ENCODE results near the gene C19orf12.

Gene C19orf12

DNA sequence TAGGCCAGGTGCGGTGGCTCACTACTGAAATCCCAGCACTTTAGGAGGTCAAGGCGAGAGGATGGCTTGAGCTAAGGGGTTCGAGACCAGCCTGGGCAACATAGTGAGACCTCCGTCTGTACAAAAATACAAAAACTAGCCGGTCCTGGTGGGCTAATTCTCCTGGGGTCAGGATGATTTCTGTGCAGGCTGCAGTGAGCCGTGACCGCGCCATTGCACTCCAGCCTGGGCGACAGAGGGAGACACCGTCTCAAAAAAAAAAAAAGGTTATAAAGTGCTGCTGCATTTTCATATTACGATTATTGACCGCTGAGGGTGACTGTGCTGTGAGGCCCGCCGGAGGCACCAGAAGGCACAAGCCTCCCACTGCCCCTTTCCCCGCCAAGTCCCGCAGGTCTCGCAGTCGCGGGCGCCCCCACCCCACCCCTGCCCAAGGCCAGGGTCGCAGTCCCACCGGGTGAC, 50.3 kb downstream of the C19orf12 start:
- H2AFZ ChIP-seq (ENCODE audit: low read length) = peak overlapping the region; percentile 92
- peak overlapping the region; percentile 50 for H3K9ac ChIP-seq (ENCODE audit: low read length)
- H3K4me3 ChIP-seq (ENCODE audit: low read length) = peak overlapping the region; percentile 78
- peak overlapping the region; percentile 92 for H3K4me2 ChIP-seq (ENCODE audit: low read depth, low read length)
- H3K36me3 ChIP-seq (replicated peaks; ENCODE audit: insufficient read depth, low read length) = no peaks in the 10 kb centered on the region
- 0 out of 2 replicates have a peak, but pooled peaks cover 5% of the 10 kb centered on the region for H3K4me1 ChIP-seq (ENCODE audit: low read length)
- no peaks in the 10 kb centered on the region for H4K20me1 ChIP-seq (ENCODE audit: insufficient read depth, low read length)
- H3K27ac ChIP-seq (ENCODE audit: low read length) = no peak overlapping the region
- peaks cover 5% of the 10 kb centered on the region; the same call in 1 of the 2 replicates for H3K79me2 ChIP-seq (ENCODE audit: low read length)
- peaks cover 19% of the 10 kb centered on the region for H3K27me3 ChIP-seq (replicated peaks; ENCODE audit: insufficient read depth, low read length)
- no peak for TF ChIP-seq EZH2phosphoT487 (IDR thresholded peaks at IDR 0.05; ENCODE audit: low read length)
- TF ChIP-seq, protein P1, sequence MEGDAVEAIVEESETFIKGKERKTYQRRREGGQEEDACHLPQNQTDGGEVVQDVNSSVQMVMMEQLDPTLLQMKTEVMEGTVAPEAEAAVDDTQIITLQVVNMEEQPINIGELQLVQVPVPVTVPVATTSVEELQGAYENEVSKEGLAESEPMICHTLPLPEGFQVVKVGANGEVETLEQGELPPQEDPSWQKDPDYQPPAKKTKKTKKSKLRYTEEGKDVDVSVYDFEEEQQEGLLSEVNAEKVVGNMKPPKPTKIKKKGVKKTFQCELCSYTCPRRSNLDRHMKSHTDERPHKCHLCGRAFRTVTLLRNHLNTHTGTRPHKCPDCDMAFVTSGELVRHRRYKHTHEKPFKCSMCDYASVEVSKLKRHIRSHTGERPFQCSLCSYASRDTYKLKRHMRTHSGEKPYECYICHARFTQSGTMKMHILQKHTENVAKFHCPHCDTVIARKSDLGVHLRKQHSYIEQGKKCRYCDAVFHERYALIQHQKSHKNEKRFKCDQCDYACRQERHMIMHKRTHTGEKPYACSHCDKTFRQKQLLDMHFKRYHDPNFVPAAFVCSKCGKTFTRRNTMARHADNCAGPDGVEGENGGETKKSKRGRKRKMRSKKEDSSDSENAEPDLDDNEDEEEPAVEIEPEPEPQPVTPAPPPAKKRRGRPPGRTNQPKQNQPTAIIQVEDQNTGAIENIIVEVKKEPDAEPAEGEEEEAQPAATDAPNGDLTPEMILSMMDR (IDR thresholded peaks at IDR 0.05; ENCODE audit: low read length) = peak; percentile 31
- no peak for DNase-seq
- H3F3A ChIP-seq (ENCODE audit: insufficient read depth, low read length) = no peaks in the 10 kb centered on the region
- H3K9me2 ChIP-seq (replicated peaks; ENCODE audit: insufficient read depth, low read length) = no peaks in the 10 kb centered on the region
- H3K9me3 ChIP-seq (replicated peaks; ENCODE audit: insufficient read depth, low read length) = no peaks in the 10 kb centered on the region

DNA sequence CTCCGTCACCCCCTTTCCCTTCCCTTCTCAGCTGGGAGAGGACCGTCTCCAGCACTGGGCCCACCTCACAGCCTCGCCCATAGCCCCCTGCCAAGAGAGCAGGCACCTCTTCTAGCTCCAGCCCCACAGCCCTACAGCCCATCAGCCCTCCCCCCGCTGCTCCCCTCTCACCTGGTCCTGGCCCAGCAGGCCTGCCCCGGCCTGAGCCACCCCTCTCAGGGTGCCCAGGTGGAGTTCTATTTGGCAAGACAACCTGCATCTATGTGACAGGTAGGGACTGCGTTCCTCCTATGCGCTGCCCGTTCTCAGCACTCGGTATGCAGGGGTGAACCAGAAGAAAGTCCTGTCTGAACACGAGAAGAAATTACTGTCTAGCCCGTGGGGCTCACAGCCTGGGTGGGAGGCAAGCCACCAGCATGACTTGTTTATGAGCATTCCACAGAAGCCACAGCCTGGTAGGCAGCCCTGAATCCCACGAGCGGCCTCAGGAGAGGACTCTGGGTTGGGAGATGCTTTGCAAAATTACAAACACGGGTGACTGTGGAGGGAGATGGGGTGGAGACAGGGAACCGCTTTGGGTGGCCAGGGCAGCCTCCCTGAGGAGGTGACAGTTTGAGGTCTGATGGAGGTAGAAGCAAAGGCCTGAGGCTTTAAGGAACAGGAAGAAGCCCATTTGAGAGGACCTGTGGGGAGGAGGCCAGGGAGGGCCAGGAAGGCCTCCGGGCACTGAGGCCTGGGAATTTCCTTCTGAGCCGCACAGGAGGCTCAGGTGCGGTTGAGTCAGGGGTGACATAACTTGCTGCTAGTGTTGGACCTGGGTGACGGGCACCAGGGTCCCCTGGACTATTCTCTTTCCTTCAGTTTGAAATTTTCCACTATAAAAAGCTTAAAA, 51.0 kb downstream of the C19orf12 start:
- no peak overlapping the region for H3K9ac ChIP-seq (ENCODE audit: low read length)

DNA sequence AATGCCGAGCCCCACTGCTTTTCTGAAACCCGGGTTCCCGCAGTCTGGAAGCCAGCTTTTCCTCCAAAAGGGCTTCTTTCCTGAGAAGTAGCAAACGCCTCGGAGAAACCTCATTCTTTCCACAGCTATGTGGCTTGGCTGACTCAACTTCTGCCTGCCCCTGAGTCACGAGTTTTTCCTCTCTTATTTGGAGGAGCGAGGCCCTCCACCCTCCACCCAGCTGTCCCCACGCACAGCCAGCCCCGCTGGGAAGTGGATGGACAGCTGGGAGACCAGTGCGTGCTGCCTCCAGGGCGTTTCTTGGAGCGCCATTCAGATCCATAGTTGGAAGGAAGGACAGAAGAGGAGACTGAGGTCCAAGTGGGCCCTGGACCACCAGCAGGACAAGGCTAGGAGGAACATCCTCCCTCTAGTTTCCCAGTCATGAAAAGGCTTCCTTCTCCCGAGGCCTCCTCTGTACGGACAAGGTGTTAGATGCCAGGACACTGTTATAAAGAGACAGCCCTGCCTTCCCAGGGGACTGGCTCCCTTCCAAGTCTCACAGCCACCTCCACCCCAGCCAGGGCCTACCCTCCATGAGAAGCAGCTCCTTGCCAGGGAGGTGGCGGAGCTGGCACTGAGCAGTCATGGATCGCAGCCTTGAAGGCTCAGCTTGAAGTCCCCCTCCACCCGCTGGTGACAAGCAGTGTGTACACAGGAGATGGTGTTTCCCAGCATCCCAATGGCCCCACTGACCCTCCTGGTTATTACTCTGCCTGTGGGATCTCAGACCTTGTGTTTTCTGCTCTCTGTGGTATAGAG, 52.3 kb downstream of the C19orf12 start:
- Histone ChIP-seq H3K9ac (ENCODE audit: low read length) (no peak overlapping the region), H3K4me1 (ENCODE audit: low read length) (0 out of 2 replicates have a peak, but pooled peaks cover 5% of the 10 kb centered on the region), H3K27ac (ENCODE audit: low read length) (no peak overlapping the region), H3F3A (ENCODE audit: insufficient read depth, low read length) (no peaks in the 10 kb centered on the region), H3K9me2 (replicated peaks; ENCODE audit: insufficient read depth, low read length) (no peaks in the 10 kb centered on the region), H3K4me3 (ENCODE audit: low read length) (no peak overlapping the region), H3K36me3 (replicated peaks; ENCODE audit: insufficient read depth, low read length) (no peaks in the 10 kb centered on the region), H4K20me1 (ENCODE audit: insufficient read depth, low read length) (no peaks in the 10 kb centered on the region), H3K9me3 (replicated peaks; ENCODE audit: insufficient read depth, low read length) (no peaks in the 10 kb centered on the region), H2AFZ (ENCODE audit: low read length) (no peak overlapping the region), H3K4me2 (ENCODE audit: low read depth, low read length) (no peak overlapping the region), H3K27me3 (replicated peaks; ENCODE audit: insufficient read depth, low read length) (peaks cover 19% of the 10 kb centered on the region), H3K79me2 (ENCODE audit: low read length) (peaks cover 5% of the 10 kb centered on the region; the same call in 1 of the 2 replicates)
- TF ChIP-seq EZH2phosphoT487 (IDR thresholded peaks at IDR 0.05; ENCODE audit: low read length) = no peak
- TF ChIP-seq EZH2 (optimal IDR thresholded peaks at IDR 0.05; ENCODE audit: low read depth, low read length) = no peak
- TF ChIP-seq, protein P1 (IDR thresholded peaks at IDR 0.05; ENCODE audit: low read length) = no peak
- DNase-seq = no peak

More for the DNA sequence above, 51.0 kb downstream of the C19orf12 start:
- Histone ChIP-seq H3K79me2 (ENCODE audit: low read length) (peaks cover 5% of the 10 kb centered on the region; the same call in 1 of the 2 replicates), H3K4me2 (ENCODE audit: low read depth, low read length) (peak overlapping the region; percentile 92; the same call in 1 of the 2 replicates), H3K9me2 (replicated peaks; ENCODE audit: insufficient read depth, low read length) (no peaks in the 10 kb centered on the region), H3F3A (ENCODE audit: insufficient read depth, low read length) (no peaks in the 10 kb centered on the region), H3K4me1 (ENCODE audit: low read length) (0 out of 2 replicates have a peak, but pooled peaks cover 5% of the 10 kb centered on the region), H3K4me3 (ENCODE audit: low read length) (no peak overlapping the region; the same call in 1 of the 2 replicates), H3K27me3 (replicated peaks; ENCODE audit: insufficient read depth, low read length) (peaks cover 19% of the 10 kb centered on the region), H3K9me3 (replicated peaks; ENCODE audit: insufficient read depth, low read length) (no peaks in the 10 kb centered on the region), H3K36me3 (replicated peaks; ENCODE audit: insufficient read depth, low read length) (no peaks in the 10 kb centered on the region), H4K20me1 (ENCODE audit: insufficient read depth, low read length) (no peaks in the 10 kb centered on the region), H2AFZ (ENCODE audit: low read length) (peak overlapping the region; percentile 92), H3K27ac (ENCODE audit: low read length) (no peak overlapping the region)
- TF ChIP-seq, protein P1 (IDR thresholded peaks at IDR 0.05; ENCODE audit: low read length) = no peak
- TF ChIP-seq EZH2 (optimal IDR thresholded peaks at IDR 0.05; ENCODE audit: low read depth, low read length) (no peak), EZH2phosphoT487 (IDR thresholded peaks at IDR 0.05; ENCODE audit: low read length) (no peak)
- DNase-seq = no peak
